GM19328 (cell line): ENCODE results near the gene NAA10.

Experiments
- ATAC-seq: cut with Tn5 transposase; IDR thresholded peaks from one replicate; pipeline ENCODE4 v1.9.1; 2021; ENCODE audit warnings: mild to moderate bottlenecking, moderate library complexity; ENCODE audit not compliant: unreplicated experiment

NAA10 gene

GRCh38 chrX:153950127-153950526 is 15.3 kb upstream of the NAA10 start:
- ATAC-seq = no peak

- no peak for ATAC-seq
These were observed 14.3 kb upstream of the NAA10 start for GRCh38 chrX:153948847-153949805.

DNA sequence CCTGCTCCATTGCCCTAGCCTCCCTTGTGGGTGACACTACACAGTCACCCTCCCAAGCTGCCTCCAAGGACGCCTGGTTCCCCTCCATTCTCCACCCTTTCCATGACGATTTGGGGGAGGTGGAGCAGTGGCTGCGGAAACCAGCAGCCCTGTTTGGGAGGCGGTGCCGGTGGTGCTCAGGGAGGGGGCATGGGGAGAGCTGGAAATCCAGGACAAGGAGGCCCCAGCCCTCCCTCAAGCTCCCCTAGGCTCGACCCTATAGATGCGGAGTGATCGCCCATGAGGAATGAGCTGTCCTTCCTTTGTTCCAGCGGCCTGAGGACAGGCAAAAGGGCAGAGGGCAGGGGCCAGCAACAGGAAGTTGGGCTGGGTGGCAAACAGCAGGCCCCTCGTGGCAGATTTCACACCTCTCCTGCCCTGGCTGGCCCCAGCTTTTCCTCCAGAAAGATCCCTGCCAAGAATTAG is 13.2 kb upstream of the NAA10 start:
- ATAC-seq = no peak

GRCh38 chrX:153947009-153947769 is 12.4 kb upstream of the NAA10 start:
- peak; percentile 66 for ATAC-seq

GRCh38 chrX:153945956-153946943 is 11.4 kb upstream of the NAA10 start:
- no peak for ATAC-seq

- no peak for ATAC-seq
These were observed 9.9 kb upstream of the NAA10 start for GRCh38 chrX:153944800-153945150.

DNA sequence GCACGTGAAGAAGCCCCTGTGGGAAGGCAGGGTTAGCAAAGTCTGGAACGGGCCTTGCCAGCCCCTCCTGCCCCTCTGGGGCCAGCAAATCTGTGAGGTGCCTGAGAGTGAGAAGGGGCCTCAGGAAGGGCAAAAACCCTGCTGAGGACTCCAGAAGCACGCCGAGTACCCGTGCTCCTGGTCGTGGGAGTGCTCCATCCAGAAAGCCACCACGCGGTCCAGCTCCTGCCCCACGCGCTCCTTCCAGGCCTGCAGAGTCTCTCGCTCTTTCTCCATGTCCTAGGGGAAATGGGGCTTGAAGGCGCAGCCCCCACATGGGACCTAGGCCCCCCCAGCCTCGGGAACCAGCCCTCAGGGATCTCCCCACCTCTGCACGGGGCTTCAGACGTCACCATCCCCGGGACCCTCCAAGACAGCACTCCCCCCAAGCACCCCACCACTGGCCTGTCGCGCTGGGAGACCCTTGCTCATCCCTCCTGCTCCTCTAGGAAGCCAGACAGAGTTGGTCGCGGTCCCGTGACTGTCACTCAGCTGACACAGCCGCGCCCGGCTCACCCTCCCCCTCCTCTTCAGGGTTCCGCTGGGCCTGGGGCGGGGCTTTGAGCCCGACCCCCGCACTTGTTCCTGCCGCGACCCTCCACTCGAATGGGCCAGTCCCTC is 9.4 kb upstream of the NAA10 start, which contains the start of gene RENBP:
TSS of gene RENBP (minus strand) at position 504 of the 660 bp plus-strand sequence. CDS start at position 471, 33 bp downstream.
- no peak for ATAC-seq

GRCh38 chrX:153941336-153942252 is 6.8 kb upstream of the NAA10 start:
- no peak for ATAC-seq

- ATAC-seq = no peak
These were observed 4.7 kb upstream of the NAA10 start for GRCh38 chrX:153939573-153939972.

DNA sequence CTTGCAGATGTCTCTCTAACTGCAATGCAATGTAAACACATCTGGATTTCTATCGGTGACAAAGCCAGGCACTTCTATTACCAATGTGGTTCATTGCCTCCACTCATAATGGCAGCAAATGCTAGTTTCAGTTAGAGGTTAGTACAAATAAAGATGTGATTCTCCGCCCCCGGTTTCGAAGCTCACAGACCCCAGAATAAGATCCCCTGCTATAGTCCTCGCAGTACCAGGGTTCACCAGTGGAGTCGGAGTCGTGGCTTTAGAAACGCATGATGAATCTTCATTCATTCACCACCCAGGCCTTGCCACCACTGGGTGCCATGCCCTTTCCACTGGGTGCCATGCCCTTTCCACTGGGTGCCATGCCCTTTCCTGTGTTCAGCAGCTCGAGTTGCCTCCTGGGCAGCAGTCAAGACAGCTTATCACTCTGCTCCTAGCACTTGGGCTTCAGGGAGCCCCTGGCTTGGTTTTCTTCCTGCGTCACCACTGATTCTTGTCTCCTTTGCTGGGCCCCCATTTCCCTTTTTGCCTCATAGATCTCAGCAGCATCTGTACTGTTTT is 3.5 kb upstream of the NAA10 start:
- no peak for ATAC-seq

- ATAC-seq = no peak
These were observed 2.2 kb upstream of the NAA10 start for GRCh38 chrX:153937056-153937455.

- ATAC-seq = no peak
These were observed 552 bp upstream of the NAA10 start for GRCh38 chrX:153935326-153935851.

DNA sequence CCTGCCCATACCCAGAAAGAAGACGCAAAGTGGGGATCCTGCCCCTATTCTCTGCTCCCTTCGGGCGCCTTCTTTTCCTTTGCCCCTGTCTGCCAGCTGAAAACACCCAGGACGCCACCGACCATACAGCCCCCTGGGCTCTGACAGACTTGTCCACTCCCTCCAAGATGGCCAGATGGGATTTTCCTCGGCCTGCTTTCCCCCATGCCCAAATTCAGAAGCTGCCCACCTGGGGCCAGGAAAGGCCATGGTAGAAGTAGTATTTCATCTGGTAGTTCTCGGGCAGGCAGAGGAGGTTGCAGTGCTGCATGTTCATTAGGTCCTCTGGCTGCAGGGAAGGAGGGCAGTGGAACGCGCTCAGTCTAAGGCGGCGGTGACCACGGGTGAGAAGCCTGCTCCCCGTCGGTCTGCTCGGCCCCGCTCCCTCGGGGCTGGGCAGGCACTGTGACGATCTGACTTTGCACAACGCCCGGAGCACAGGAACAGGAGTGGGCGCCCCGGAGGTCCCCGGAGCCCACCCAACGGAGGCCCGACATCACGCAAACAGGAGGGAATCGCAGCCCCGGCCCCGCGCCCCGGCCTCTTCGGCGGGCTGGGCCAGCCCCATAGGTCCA is 582 bp downstream of the NAA10 start:
- ATAC-seq = peak; percentile 19

DNA sequence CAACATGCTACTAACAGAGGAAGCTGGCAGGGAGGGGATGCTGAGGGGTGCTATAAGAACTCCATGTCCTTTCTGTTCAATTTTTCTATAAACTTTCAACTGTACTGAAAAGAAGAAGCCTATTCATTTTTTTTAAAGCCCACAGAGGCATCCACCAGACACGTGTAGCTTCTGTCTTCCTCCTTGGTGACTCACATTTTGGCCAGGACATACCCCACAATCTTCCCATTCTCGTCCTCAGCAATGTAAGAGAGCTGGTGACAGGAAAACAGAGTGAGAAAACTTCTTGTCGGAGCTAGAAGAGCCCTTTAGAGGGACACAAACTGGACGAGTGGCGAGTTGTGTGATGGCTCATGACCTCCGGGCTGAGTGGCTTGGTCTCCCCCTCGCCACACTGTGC is 1.1 kb downstream of the NAA10 start:
- ATAC-seq = no peak

- no peak for ATAC-seq
These were observed 2.5 kb downstream of the NAA10 start for GRCh38 chrX:153932220-153932915.

DNA sequence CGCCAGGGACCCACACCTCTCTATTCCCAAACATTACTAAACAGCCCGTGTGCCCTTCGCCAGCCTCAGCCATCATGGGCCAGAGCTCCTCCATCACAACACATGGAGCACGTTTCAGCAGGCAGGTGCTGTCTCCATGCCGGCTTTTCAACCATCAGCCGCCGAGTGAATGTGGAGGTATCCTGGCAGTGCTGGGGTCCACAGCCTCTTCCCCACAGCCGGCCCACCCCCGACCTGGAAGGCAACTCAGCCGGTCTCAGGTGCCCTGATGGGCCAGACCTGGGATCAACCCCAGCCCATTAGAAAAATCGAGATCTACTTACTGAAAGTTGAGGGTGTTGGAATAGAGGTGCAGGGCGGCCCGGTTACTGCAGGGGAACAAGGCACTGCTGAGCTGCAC is 3.1 kb downstream of the NAA10 start:
- no peak for ATAC-seq

- ATAC-seq = no peak
These were observed 3.7 kb downstream of the NAA10 start for GRCh38 chrX:153931151-153931550.
